ENCODE results near the gene TMEM33.
A peak's percentile ranks its signal among the peaks of the same experiment; 100 is the strongest.
"Not testable (repeated sequence)": the region's sequence is repeated elsewhere in the genome, so short reads cannot be mapped to it uniquely, and the experiment has no call there.

TMEM33 gene

GRCh38 chr4:41934901-41935651, at the start of gene TMEM33:
Gene TMEM33, plus strand, starts transcription at chr4:41935429. Its CDS starts 56 bp downstream, at chr4:41935485.
- peak; percentile 79 for DNase-seq

- DNase-seq, result no peak
Observed at GRCh38 chr4:41885456-41885855, 49.8 kb upstream of the TMEM33 start.

- no peak for DNase-seq
Observed at GRCh38 chr4:41887277-41887676, 48.0 kb upstream of the TMEM33 start.

GRCh38 chr4:41887821-41888686, 47.2 kb upstream of the TMEM33 start:
- no peak for DNase-seq

- DNase-seq, result no peak
Observed at GRCh38 chr4:41888687-41889074, 46.5 kb upstream of the TMEM33 start.

GRCh38 chr4:41889317-41889716, 45.9 kb upstream of the TMEM33 start:
- no peak for DNase-seq

- no peak for DNase-seq
Observed at GRCh38 chr4:41890085-41890484, 45.1 kb upstream of the TMEM33 start.

- DNase-seq, result no peak
Observed at GRCh38 chr4:41896648-41897047, 38.6 kb upstream of the TMEM33 start.

- no peak for DNase-seq
Observed at GRCh38 chr4:41897698-41898097, 37.5 kb upstream of the TMEM33 start.

GRCh38 chr4:41909136-41909535, 26.1 kb upstream of the TMEM33 start:
- DNase-seq, result not testable (repeated sequence)

GRCh38 chr4:41912546-41912945, 22.7 kb upstream of the TMEM33 start:
- no peak for DNase-seq

- no peak for DNase-seq
Observed at GRCh38 chr4:41913509-41913908, 21.7 kb upstream of the TMEM33 start.

- no peak for DNase-seq
Observed at GRCh38 chr4:41918278-41918677, 17.0 kb upstream of the TMEM33 start.

- not testable (repeated sequence) for DNase-seq
Observed at GRCh38 chr4:41920416-41920815, 14.8 kb upstream of the TMEM33 start.

- no peak for DNase-seq
Observed at GRCh38 chr4:41921476-41921875, 13.8 kb upstream of the TMEM33 start.

GRCh38 chr4:41927796-41928499, 7.3 kb upstream of the TMEM33 start:
- DNase-seq, result no peak

- DNase-seq, result no peak
Observed at GRCh38 chr4:41930139-41930831, 4.9 kb upstream of the TMEM33 start.

- no peak for DNase-seq
Observed at GRCh38 chr4:41932988-41933387, 2.2 kb upstream of the TMEM33 start.

GRCh38 chr4:41933997-41934503, 1.2 kb upstream of the TMEM33 start:
- DNase-seq, result peak; percentile 49

GRCh38 chr4:41934514-41934900, 722 bp upstream of the TMEM33 start:
- DNase-seq, result no peak

GRCh38 chr4:41935652-41936021, 408 bp downstream of the TMEM33 start:
- DNase-seq, result no peak

GRCh38 chr4:41939016-41939626, 3.9 kb downstream of the TMEM33 start:
- DNase-seq, result no peak

Data from CD4-positive, alpha-beta T cell treated with Interferon gamma for 1 hour (primary cell).